Measurements from ENCODE around the gene RHOG.

DNA sequence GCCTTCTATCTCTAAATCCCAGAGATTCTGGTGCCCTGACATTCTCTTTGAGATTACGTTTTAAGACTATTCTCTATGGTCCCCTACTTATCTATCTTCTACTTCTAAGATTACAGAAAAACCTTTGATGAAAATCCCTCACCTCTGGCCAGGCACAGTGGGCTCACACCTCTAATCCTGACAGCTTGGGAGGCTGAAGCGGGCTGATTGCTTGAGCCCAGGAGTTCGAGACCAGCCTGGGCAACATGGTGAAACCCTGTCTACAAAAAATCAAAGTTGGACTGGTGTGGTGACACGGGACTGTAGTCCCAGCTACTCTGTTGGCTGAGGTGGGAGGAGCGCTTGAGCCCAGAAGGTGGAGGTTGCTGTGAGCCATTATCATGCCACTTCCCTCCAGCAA, 57.8 kb downstream of the RHOG start:
- TF ChIP-seq POLR2A (IDR thresholded peaks at IDR 0.05; ENCODE audit: low read depth, low read length) (no peak), POLR2AphosphoS5 (IDR thresholded peaks at IDR 0.05; ENCODE audit: low read depth, low read length) (no peak), TAF1 (IDR thresholded peaks at IDR 0.05; ENCODE audit: low read depth, low read length) (no peak), PAX5 (IDR thresholded peaks at IDR 0.05; ENCODE audit: insufficient read depth, low read length, severe bottlenecking) (no peak)

Data from GM12891 (cell line).